Ishikawa (cell line): ENCODE results near the gene FAM200C.

Source experiments
- CEBPB ChIP-seq: IDR thresholded peaks from 2 replicates; pipeline ENCODE4 v1.6.1; 2012
- CREB1 ChIP-seq: IDR thresholded peaks from 2 replicates; pipeline ENCODE4 v1.6.1; 2012; ENCODE audit warnings: low read depth
- EGR1 ChIP-seq: IDR thresholded peaks from 2 replicates; pipeline ENCODE4 v1.6.1; 2012
- EP300 ChIP-seq: IDR thresholded peaks from 2 replicates; pipeline ENCODE4 v1.6.1; 2012; ENCODE audit warnings: borderline replicate concordance
- FOXM1 ChIP-seq: IDR thresholded peaks from 2 replicates; pipeline ENCODE4 v1.6.1; 2012; ENCODE audit warnings: low read depth, borderline replicate concordance
- NFIC ChIP-seq: IDR thresholded peaks from 2 replicates; pipeline ENCODE4 v1.6.1; 2012
- RAD21 ChIP-seq: IDR thresholded peaks from 2 replicates; pipeline ENCODE4 v1.6.1; 2012; ENCODE audit warnings: low read depth
- TAF1 ChIP-seq: IDR thresholded peaks from 2 replicates; pipeline ENCODE4 v1.6.1; 2012; ENCODE audit warnings: low read depth, mild to moderate bottlenecking
- TCF12 ChIP-seq: IDR thresholded peaks from 2 replicates; pipeline ENCODE4 v1.6.1; 2012; ENCODE audit warnings: low read depth
- TEAD4 ChIP-seq: IDR thresholded peaks from 2 replicates; pipeline ENCODE4 v1.6.1; 2012
- YY1 ChIP-seq: IDR thresholded peaks from 2 replicates; pipeline ENCODE4 v1.6.1; 2012; ENCODE audit warnings: low read depth
- ZBTB7A ChIP-seq: IDR thresholded peaks from 2 replicates; pipeline ENCODE4 v1.6.1; 2012; ENCODE audit warnings: low read depth
- TF ChIP-seq, protein P1 (sequence below): IDR thresholded peaks from 2 replicates; pipeline ENCODE4 v1.6.1; 2012; ENCODE audit warnings: low read depth, mild to moderate bottlenecking
- TF ChIP-seq, protein P2 (sequence below): IDR thresholded peaks from 2 replicates; pipeline ENCODE4 v1.6.1; 2012
- TF ChIP-seq, protein P3 (sequence below): IDR thresholded peaks from 2 replicates; pipeline ENCODE4 v1.6.1; 2012

The FAM200C gene

GRCh38 chr5:160390787-160391696 lies 8.8 kb downstream of the FAM200C start:
- TF ChIP-seq RAD21 (peak; percentile 57), TCF12 (no peak)

- no peak for TF ChIP-seq TCF12
- TF ChIP-seq ZBTB7A: no peak
- TF ChIP-seq, protein P1, sequence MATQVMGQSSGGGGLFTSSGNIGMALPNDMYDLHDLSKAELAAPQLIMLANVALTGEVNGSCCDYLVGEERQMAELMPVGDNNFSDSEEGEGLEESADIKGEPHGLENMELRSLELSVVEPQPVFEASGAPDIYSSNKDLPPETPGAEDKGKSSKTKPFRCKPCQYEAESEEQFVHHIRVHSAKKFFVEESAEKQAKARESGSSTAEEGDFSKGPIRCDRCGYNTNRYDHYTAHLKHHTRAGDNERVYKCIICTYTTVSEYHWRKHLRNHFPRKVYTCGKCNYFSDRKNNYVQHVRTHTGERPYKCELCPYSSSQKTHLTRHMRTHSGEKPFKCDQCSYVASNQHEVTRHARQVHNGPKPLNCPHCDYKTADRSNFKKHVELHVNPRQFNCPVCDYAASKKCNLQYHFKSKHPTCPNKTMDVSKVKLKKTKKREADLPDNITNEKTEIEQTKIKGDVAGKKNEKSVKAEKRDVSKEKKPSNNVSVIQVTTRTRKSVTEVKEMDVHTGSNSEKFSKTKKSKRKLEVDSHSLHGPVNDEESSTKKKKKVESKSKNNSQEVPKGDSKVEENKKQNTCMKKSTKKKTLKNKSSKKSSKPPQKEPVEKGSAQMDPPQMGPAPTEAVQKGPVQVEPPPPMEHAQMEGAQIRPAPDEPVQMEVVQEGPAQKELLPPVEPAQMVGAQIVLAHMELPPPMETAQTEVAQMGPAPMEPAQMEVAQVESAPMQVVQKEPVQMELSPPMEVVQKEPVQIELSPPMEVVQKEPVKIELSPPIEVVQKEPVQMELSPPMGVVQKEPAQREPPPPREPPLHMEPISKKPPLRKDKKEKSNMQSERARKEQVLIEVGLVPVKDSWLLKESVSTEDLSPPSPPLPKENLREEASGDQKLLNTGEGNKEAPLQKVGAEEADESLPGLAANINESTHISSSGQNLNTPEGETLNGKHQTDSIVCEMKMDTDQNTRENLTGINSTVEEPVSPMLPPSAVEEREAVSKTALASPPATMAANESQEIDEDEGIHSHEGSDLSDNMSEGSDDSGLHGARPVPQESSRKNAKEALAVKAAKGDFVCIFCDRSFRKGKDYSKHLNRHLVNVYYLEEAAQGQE: no peak
- TF ChIP-seq, protein P2, sequence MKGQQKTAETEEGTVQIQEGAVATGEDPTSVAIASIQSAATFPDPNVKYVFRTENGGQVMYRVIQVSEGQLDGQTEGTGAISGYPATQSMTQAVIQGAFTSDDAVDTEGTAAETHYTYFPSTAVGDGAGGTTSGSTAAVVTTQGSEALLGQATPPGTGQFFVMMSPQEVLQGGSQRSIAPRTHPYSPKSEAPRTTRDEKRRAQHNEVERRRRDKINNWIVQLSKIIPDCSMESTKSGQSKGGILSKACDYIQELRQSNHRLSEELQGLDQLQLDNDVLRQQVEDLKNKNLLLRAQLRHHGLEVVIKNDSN: no peak
- TF ChIP-seq TEAD4: no peak
- TF ChIP-seq CREB1: no peak
- TF ChIP-seq, protein P3, sequence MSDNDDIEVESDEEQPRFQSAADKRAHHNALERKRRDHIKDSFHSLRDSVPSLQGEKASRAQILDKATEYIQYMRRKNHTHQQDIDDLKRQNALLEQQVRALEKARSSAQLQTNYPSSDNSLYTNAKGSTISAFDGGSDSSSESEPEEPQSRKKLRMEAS: no peak
Observed at GRCh38 chr5:160387445-160387844, 12.4 kb downstream of the FAM200C start.

GRCh38 chr5:160385496-160385895 lies 14.4 kb downstream of the FAM200C start:
- TF ChIP-seq EGR1 (no peak), TCF12 (no peak), CEBPB (no peak), CREB1 (no peak), EP300 (no peak)

DNA sequence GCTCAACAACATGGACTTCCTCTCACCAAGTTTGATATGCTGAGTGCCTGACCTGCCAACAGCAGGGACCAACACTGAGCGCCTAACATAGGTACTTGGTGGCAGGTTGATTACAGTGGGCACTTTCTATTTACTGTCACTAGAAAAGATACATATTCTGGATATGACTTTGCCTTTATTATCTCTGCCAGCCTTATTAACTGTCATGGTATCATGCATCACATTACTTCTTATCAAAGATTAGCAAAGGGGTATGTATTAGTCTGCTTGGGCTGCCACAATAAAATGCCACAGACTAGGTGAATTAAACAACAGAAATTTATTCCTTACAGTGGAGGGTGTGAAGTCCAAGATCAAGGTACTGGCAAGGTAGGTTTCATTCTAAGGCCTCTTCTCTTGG lies 15.2 kb downstream of the FAM200C start:
- TF ChIP-seq CEBPB (no peak), YY1 (no peak), TCF12 (no peak), TAF1 (no peak), NFIC (no peak), FOXM1 (no peak), EGR1 (no peak), RAD21 (no peak), TEAD4 (no peak), EP300 (no peak), CREB1 (no peak), ZBTB7A (no peak)
- TF ChIP-seq, protein P1: no peak
- TF ChIP-seq, protein P2: no peak
- TF ChIP-seq, protein P3: no peak

DNA sequence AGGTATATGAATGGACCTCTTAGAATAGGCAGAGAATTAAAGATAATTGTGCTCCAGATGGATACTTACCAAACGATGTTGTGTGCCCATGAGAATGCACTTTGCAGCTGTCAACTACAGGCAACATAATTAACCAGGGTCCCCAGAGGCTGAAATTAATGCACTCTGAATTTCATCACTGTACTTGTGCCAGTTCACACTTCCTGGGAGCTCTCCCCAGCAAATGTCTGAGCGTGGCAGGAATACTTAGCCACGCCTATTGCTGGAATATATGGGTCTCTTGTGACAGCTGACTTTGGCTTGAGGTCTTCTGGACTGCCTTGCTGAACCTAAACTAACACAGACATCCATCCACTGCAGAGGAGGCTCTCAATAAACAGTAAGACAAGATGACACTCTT lies 17.5 kb downstream of the FAM200C start:
- TF ChIP-seq TCF12 (no peak), RAD21 (no peak), TAF1 (no peak), EGR1 (no peak), YY1 (no peak), TEAD4 (no peak), EP300 (no peak), FOXM1 (no peak), CREB1 (no peak), CEBPB (no peak), ZBTB7A (no peak), NFIC (no peak)
- TF ChIP-seq, protein P1: no peak
- TF ChIP-seq, protein P3: no peak
- TF ChIP-seq, protein P2: no peak
